Jurkat, Clone E6-1 (cell line): Measurements from ENCODE around the gene FABP7.

Experiments used
- DNase-seq: peaks from one replicate; pipeline ENCODE4 v3.0.0-alpha.2; 2011; ENCODE audit warnings: low read depth, low spot score
- H3K4me3 ChIP-seq: 2 replicates; pipeline ENCODE4 v1.5.1; 2011; ENCODE audit warnings: mild to moderate bottlenecking, low read length, control low read depth, moderate library complexity

FABP7 gene

DNA sequence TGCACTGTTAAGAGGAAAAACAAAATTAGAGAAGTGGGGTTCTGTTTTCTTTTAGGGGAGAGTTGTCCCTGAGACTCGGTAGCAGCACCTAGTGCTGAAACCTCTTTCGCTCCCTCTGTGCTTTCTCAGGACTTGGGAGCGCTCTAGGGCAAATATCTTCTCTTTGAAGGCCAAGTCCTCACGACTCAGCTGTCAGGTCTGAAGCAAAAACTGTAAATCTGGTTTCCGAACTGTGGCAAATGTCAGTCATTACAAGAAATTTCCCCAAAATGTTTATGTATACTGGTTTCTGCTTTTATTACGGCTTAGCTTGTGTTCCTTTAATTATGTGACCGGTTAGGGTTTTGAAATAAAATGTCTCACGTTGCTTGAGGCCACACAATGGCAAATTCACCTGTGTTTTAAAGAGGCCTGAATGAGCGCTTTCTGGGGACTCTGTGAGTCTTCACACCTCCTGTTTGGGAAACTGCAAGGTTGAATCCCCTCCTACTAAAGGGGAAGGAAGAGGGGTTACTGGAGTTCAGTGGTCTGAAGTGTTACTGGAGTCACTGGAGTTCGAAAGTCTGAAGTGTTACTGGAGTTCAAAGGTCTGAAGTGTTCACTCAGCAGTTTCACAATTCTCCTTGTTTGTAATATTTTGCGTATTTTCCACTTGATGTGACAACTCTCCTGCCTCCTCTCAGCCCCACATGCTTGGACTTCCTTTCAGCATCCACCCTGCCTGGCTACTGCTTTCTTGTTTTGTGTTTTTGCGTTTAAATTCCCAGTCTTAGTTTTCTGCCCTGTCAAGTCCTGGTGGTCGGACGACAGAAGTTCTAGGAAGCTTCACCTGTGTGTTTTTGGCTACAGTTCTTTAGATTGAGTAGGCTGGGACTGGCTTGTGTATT lies 11.2 kb downstream of the FABP7 start:
- DNase-seq = no peak
- no peak overlapping the region for H3K4me3 ChIP-seq

DNA sequence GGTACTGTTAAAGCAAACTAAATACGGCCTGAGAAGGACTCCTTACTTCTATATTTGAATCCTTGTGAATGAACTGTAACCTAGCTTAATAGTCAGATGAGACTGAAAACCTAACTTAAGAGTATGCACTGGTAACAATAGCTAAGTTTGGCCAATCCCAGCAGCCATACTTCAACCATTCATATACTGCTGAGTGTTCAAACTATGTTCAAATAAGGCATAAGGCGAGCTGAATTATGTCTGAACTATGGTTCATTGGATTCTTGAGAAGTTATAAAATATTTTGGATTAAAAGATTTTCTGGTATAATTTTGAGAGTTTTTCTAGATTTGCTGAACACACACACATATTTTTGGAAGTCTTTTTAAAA lies 11.8 kb downstream of the FABP7 start:
- H3K4me3 ChIP-seq = no peak overlapping the region

DNA sequence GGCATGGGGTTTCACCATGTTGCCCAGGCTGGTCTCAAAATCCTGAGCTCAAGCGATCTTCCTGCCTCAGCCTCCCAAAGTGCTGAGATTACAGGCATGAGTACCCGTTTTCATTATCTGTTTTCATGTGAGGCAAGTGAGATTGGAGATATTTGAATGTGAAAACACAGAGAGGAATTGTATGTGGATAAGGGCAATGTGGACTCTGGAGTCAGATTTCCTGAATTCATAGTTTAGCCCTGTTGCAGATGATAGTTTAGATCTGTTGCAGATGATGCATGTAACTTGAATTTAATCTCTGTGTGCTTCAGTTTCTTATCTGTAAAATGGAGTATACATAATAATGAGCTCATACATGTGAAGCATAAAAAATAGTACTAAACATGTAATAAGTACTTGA lies 13.2 kb downstream of the FABP7 start:
- DNase-seq = no peak
- no peak overlapping the region for H3K4me3 ChIP-seq

More for the DNA sequence above, 11.8 kb downstream of the FABP7 start:
- DNase-seq = no peak

DNA sequence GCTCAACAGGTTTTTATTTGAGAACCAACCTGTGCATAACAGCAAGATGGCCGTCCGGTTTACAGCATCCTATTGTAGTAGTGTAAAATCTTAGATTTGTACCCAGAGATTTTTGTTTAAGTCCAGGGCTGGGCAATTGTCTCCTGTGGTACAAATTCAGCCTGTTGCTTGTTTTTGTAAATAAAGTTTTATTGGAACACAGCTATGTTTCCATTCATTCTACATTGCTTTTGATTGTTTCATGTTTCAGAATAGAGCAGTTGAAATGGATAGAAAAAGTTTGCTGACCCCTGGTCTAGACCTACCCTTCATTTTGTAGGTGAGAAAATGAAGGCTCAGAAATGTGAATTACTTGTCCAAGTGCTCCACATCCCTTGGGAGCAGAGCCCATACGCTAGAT lies 18.0 kb downstream of the FABP7 start:
- H3K4me3 ChIP-seq = no peak overlapping the region
- no peak for DNase-seq

DNA sequence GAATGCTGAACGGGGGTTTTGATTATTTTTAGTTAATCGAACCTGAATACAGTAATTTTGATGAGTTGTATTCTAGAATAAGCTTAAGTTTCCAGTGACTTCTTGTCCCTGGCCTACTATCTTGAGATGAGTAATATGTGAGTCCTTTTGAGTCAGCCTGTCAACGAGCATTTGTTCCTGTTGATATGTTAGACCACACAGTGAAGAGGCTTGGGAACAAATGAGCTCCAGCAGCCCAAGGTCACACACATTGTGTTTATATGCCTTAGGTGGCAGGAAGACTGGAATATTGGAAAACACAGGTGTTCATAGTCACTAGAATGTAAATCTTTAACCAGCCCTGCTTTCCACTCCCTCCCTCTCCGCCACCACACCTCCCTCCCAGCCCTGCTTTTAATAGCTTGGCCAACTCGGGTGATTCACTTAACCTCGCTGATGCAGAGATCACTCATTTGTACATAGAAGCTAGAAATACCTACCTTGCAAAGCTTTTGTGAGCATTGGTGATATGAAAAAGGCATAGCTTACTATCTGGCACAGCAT lies 18.7 kb downstream of the FABP7 start:
- H3K4me3 ChIP-seq = no peak overlapping the region
- DNase-seq = no peak

DNA sequence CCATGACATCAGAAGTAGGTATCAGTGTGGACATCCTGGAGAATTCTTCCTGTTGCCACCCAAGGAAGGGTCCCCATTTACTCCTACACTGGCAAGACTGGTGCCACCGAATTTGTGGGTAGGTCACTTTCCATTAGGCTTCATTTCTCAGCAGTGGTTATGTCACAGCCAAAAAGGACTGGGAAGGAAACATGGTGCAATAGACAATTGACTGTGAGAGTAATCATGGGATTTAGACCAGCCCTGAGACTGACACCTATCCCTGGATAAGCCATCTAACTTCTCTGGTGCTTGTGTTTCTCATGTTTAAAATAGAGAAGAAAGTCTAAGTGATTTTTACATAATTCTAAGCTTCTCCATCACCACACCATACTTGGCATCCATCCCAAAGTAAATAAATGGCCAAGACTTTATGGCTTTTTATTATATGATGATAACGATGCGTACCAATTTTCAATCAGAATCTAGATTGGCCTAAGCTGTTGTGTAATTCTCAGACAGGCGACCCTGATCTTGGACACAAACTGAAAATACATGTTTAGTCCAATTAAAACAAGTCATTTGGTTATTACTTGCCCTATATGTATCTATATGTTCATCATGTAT lies 19.7 kb downstream of the FABP7 start:
- no peak for DNase-seq
- H3K4me3 ChIP-seq = no peak overlapping the region

DNA sequence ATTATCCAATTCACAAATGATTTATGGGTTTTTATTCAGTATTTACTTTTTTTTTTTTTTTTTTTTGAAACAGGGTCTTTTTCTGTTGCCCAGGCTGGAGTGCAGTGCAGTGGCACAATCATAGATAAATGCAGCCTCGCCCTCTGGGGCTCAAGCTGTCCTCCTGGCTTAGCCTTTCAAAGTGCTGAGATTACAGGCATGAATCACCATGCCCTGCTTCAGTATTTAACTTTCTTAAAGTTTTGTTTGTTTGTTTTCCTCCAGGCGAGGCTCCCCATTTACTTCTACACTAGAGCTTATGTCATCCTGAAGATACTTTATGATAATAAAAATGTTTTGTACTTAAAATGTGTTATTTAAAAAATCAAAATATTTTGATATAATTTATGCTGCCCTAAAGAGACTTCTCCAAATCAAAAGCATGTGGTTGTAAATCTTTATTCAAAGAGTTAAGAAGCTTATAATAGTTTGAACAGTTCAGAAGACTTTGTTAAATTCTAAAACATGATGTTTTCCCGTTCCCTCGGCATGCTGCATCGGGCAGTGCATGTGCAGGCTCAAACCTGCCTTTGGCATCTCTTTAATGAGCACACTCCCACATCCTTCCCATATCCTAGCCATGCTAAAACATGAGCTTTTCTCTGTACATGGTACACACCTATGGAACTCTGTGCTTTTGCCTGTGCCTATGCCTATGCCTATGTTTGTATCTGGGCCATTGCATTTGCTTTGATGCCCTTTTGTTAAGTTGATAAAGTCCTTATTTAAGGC lies 20.6 kb downstream of the FABP7 start:
- DNase-seq = no peak
- no peak overlapping the region for H3K4me3 ChIP-seq

DNA sequence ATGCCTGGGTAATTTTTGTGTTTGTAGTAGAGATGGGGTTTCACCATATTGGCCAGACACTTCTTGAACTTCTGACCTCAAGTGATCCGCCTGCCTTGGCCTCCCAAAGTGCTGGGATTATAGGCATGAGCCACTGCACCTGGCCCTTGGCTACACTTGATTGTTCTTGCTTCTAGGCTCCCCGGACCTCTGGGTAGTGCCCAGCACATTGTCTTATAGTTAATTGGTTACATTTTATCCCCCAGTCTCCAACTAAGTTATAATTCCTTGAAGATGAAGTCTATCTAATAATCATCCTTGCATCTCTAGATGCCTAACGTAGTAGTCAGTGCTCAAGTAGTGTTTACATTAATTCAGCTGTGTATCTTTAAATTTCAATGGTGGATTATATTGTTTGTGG lies 21.4 kb downstream of the FABP7 start:
- H3K4me3 ChIP-seq = no peak overlapping the region
- no peak for DNase-seq

DNA sequence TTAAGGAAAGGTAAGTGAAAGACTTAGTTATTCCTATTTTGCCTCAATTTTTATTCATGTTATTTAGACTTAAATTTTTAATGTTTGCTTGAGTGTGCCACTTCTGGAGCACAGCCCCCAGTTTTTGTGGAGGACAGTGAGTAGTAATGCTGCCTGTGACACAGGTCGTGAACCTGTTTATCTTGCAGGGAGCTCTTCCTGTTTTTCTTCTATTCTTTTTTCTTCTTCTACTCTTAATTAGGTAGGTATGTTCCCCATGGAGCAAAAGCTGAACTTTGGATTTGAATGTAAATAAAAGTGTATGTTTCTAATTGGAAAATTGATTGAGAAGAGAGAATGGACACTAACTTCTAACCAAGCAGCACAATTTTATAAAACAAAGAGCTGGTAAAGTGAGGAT lies 21.9 kb downstream of the FABP7 start:
- no peak overlapping the region for H3K4me3 ChIP-seq
- no peak for DNase-seq

DNA sequence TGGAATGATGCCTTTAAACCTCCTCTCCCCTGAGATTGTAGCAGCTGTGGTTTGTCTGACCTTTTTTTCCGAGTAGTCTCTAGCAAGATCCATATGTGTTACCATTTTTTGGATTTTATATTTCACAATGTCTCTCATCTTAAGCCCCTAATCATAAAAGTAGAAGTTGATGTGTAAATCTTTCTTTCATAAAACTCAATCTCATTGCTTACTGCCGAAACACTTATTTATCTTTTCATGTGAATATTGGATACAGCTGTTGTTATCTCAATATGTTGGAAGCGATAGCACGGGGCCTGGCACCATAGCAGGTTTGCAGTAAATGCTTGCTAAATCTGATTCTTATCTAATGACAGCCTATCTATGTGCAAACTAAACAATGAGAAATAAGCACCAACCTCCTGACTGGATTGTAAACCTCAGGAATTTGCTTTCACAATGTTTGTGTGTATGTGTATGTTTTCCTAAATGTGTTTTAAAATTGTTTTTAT lies 23.7 kb downstream of the FABP7 start:
- DNase-seq = no peak

DNA sequence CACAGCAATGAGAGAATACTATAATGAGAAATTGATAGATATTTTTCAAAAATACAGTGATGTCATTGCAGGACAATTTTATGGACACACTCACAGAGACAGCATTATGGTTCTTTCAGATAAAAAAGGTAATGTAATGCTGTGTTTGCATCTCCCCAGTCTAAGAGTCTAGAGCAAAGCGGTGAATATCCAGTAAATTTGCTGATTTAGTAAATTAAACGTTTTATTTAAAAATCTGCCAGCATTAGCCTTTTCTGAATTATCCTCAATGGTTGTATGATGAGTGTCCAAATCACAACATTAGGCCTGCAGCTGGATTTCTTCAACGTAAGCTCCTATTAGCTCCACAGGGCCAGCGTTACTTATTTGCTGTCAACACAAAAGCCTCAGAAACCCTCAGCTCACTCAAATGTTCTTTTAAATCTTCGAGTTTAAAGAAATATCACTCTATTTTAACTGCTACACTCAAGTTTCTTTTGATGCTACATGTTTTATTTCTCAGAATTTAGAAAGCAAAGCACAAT lies 25.5 kb downstream of the FABP7 start:
- no peak overlapping the region for H3K4me3 ChIP-seq
- no peak for DNase-seq

More for the DNA sequence above, 23.7 kb downstream of the FABP7 start:
- H3K4me3 ChIP-seq = no peak overlapping the region

DNA sequence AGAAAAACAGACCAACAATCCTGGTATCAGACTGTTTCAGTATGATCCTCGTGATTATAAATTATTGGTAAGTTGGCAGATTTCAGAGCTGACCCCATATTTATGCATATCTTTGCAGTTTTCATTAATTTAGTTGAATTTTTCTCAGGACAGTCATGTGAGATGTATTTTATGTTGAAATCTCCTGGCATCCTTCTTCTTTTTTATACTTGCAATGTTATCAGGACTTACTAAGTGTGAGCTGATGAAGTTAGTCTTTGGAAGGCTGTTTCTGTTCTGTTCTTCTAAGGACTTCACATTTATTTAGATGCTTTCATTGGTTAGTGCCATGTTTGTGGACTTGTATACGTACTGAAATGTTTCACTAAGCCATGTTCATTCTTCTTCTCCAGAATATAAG lies 26.8 kb downstream of the FABP7 start:
- H3K4me3 ChIP-seq = no peak overlapping the region
- DNase-seq = no peak

DNA sequence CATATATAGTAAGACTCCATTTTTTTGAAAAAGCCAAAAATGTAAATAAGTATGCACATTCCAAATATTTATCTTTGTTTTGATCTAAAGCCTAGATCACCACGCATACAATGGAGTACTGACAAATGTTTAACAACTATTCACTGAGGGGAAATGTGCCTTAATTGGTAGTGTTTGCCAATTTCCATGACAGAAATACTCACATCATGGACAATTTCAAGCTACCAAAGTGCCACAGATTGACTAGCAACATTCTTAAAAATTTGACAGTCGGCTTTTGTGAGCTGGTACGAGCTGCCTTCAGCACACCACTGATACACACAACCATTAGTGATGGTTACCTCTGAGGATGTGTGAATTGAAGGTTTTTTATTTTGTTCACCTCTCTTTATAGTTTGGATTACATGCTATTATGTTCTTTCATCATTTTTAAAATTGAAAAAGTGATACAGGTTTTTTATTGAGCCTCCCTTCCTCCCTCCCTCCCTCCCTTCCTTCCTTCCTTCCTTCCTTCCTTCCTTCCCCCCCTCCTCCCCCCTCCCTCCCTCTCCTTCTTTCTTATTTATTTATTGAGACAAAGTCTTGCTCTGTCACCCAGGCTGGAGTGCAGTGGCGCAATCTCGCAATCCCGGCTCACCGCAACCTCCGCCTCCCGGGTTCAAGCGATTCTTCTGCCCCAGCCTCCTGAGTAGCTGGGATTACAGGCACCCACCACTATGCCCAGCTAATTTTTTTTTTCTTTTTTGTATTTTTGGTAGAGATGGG lies 28.8 kb downstream of the FABP7 start:
- DNase-seq = no peak
- H3K4me3 ChIP-seq = no peak overlapping the region

DNA sequence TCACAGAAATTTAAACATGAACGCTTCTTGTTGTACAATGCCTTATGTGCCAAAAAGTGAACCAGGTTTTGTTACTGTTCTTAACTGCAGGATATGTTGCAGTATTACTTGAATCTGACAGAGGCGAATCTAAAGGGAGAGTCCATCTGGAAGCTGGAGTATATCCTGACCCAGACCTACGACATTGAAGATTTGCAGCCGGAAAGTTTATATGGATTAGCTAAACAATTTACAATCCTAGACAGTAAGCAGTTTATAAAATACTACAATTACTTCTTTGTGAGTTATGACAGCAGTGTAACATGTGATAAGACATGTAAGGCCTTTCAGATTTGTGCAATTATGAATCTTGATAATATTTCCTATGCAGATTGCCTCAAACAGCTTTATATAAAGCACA lies 29.5 kb downstream of the FABP7 start:
- no peak for DNase-seq
- H3K4me3 ChIP-seq = no peak overlapping the region

DNA sequence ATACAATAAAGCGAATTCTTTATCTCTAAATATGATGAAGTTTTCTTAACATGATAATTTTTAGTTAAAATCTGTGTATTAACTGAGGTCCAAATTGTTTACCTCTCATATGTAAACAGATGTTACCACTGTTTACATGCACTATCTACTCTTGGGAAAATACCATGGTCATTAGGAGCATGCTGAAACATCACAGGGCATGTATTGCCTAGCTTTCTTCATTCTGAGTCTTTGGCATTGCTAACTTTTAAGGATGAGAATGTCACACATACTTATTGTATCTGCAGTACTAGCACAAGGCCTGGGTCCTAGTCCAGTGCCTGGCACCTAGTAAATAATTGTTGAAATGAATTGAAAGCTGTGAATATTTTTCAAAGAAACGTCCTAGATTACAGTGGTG lies 30.2 kb downstream of the FABP7 start:
- no peak overlapping the region for H3K4me3 ChIP-seq
- no peak for DNase-seq

DNA sequence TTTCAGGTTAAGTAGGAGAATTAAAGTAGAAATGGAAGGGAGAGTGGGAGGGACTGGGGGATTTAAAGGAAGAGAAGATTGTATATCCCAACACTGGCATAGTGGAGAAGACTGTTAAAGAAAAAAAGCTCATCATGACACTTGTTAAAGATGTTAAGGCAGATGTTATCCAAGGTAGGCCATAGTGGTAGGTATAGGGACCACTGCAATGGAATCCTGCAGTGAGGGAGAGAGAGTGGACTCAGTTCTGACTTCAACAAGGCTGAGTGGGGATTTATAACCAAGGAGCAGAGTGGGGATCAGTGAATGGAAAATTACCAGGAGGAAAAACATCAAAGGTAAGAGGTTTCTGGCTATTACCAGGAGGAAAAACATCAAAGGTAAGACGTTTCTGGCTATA lies 30.7 kb downstream of the FABP7 start:
- H3K4me3 ChIP-seq = no peak overlapping the region
- DNase-seq = no peak

DNA sequence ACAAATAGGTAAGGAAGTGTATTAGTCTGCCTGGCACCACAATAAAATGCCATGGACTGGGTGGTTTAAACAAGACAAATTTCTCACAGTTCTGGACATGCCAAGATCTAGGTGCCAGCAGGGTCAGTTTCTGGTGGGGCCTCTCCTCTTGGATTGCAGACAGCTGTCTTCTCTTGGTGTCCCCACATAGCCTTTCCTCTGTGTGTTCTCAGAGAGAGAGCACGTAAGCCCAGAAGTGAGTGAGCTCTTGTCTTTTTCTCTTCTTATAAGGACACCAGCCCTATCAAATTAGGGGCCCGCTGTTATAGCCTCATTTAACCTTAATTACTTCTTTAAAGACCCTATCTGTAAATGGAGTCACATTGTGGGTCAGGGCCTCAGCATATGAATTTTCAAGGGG lies 37.8 kb downstream of the FABP7 start:
- H3K4me3 ChIP-seq = no peak overlapping the region
- no peak for DNase-seq

DNA sequence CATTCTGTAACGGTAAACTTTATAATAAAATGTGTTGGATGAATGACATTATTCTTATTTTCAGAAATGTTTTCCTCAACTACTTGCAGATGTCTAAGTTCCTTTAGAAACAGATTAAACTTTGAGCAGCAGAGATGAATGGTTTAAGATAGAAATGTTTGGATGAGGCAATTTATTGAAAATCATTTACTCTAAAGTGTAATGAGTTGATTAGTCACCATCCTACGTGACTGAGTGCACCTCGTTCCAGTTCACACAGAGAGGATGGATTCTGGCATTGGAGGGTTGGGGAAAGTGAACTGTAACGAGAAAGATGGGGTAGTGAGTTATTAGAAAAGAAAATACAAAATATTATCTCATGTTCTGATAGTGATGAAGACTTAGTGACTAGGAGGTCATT lies 38.2 kb downstream of the FABP7 start:
- H3K4me3 ChIP-seq = no peak overlapping the region
- no peak for DNase-seq

DNA sequence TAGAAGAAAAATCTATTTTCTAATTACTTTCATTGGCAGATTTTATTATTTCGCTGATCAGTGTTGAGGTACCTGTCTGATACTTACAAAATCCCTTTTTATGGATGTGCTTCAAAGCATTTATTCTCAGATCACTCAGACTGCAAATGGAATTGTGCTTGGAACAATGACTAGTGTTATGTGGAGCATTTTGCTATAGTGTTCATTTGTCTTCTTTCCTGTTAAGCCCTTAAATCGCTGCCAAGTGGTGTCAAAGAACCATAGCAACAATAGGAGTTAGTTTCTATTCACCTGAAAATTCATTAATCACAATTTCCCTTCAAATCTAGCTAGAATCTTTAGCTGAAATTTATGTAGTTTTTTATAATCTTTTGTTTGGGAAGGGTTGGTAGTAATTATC lies 39.4 kb downstream of the FABP7 start:
- H3K4me3 ChIP-seq = no peak overlapping the region
- DNase-seq = no peak
